NOMO-1 treated with DMSO at 0.1 percent for 48 hours (cell line): ENCODE data around the gene ADAM17.
A peak's percentile ranks its signal among the peaks of the same experiment; 100 is the strongest.

Experiments used
- DNase-seq: peaks from one replicate; lab custom pipeline; 2025; ENCODE audit not compliant: unreplicated experiment; lab: John Stamatoyannopoulos, UW

Gene ADAM17

GRCh38 chr2:9570182-9571060 lies 14.8 kb upstream of the ADAM17 start:
- no peak for DNase-seq

DNA sequence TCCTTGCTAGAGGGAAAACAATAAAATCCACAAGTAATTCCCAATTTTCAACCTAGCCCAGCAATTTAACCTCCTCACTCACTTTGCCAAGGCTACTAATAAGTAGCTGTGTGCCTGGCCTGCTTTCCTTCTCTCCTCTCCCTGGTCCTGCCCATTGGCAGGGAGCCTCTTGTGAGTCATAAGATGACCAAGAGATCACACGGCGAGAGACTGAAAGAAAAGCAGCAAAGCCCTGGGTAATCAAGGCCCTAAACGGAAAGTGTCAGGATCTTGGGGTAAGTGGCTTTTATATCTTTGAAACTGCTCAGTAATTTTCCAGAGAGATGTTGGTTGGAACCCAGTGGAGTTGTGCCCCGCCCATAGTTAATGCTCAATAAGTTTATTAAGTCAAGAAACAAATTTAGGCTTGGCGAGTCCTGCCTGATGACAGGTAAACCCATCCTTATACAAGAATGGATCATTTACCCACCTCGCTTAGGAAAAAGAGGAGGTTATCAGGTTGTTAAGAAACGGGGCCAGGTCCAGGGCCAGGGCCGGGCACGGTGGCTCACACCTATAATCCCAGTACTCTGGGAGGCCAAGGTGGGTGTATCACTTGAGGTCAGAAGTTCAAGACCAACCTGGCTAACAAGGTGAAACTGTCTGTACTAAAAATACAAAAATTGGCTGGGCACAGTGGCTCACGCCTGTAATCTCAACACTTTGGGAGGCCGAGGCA lies 10.0 kb upstream of the ADAM17 start:
- DNase-seq: no peak

DNA sequence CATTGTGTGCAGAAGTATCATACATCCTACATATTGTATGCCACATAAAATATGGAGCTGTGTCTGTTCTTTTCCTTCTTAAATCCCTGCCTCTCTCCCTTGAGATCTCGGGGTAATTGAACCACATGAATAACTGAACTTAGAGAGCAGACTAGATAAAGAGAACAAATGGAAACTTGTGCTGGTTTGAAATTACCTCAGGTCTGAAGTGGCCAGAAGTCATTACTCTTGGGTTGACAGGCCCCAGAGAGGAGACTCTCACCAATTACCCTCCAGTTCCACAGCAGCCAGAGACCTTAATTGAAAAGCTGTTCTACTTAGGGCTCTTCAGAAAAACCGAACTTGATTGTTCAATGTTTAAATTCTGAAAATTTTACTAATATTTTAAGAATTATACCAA lies 5.0 kb upstream of the ADAM17 start:
- no peak for DNase-seq

DNA sequence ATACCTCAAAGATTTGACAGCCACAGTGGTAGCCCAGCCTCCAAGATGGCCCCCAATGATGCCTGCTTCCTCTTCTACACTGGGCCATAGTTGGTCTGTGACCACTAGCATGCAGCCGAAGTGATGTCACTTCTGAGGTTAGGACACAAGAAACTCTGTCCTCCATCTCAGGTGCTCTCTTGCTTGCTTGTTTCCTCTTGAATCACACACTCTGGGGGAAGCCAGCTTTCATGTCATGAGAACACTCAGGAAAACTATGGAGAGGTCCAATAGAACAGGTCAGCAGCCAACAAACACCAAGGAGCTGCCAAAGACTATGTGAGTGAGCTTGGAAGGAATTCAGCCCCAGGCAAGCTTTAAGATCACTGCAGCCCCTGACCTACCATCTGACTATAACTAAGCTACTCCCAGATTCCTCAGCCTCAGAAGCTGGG lies 3.3 kb upstream of the ADAM17 start:
- no peak for DNase-seq

DNA sequence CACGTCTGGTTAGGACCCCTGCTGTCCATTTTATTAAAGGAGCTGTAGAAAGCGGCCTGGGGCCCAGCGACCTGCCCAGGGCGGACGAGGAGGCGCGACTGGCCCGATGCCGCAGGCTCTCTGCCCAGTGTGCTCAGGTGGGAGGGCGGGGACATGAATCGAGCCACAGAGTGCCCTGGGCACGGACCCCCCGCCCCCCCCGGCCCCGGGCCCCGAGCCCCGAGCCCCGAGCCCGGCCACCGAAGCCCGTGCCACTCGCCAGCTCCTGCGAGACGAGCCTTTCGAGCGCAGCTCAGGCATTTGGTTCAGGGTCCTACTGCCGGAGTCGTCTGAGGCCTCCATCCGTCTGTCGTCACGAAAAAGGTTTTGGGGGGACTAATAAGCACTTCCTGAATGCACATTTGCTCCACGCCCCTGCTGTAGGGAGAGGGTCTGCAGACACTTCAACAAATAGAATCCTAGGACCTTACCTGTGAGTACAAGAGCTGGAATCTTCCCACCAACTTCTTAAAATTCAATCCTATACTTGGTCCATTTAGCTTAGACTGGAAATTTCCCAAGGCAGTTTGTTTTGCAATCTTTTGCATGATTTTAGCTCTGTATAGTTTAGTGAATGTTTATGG lies 602 bp upstream of the ADAM17 start:
- DNase-seq: peak; percentile 45

DNA sequence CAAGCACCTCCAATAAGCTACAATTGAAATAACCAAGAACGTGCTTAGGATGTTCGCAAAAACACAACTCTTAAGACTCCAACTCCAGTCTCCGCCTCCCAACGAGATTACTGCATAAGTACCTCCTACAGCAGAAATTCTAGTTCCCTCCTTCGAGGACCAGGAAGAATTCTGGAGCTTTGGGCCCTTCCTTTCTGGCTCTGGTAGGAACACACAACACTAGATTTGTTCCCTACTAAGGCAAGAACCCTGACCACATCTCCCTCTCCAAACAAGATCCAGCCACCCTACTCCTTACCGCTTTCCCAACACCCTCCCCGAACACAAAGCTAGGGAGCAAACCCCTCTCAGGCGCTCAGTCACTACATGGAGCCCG lies 721 bp downstream of the ADAM17 start:
- peak; percentile 49 for DNase-seq

DNA sequence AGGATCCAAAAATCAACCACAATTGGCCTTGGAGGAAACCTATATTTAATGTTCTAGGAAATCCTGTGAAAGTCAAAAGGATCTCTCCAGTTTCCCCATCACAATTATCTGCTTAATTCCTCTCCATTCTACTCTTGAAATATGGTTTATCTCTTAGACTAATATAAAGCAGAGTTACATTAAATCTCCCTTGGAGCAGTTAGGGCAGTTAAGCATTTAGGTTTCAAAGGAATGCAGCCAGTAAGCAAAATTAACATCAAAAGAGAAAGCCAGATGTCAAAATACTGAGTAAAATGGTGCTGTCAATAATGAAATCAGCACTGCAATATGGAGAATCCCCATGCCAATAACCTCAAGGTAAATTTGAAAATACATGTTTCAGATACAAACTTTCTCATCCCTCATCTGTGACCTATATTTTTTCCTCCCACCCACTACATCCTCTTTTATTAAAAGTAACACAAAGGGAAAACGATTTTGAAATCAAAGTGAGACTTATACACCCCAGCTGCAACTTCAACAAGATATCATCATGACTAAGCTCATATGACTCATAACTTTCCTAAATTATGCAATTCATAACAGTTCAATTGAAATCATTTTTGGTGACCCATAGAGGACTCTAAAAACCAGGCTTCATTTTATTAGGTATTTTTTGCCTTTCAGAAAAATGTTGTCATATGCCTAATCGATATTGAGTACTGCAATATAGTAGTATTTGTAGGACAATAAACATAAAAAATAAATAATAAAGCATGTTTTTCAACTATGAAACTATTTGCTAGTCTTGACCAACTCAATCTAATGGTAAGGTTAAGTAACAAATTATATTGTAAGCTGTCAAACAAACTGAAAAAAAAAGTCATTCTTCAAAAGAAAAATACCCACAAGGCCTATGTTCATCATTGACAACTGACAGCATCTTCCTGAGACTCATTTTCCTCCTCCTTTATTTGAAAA lies 3.1 kb downstream of the ADAM17 start:
- DNase-seq: peak; percentile 89

GRCh38 chr2:9550859-9551391 lies 4.7 kb downstream of the ADAM17 start:
- peak; percentile 42 for DNase-seq

- DNase-seq: no peak
These were observed 6.2 kb downstream of the ADAM17 start for GRCh38 chr2:9549420-9549819.

DNA sequence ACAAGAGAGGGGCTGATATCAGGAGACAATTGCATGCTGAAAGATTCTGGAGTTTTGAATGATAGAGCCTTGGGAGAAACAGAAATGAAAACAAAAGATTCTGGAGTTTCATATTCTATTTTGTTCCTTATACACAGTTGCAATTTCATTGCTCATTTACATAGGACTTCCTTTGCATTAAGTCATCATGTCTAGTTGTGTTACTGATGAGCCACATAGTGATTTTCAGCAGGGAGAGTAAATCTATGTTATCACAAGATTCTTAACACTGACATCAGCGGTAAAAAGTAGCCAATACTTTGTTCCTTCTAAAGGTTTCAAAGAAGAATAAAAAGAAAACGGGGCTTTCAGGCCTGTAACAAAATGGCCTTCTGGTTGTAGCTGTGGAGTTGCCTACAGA lies 7.1 kb downstream of the ADAM17 start:
- DNase-seq: peak; percentile 46

GRCh38 chr2:9547262-9547991 lies 8.2 kb downstream of the ADAM17 start:
- DNase-seq: no peak

GRCh38 chr2:9545502-9545901 lies 10.1 kb downstream of the ADAM17 start:
- DNase-seq: no peak

DNA sequence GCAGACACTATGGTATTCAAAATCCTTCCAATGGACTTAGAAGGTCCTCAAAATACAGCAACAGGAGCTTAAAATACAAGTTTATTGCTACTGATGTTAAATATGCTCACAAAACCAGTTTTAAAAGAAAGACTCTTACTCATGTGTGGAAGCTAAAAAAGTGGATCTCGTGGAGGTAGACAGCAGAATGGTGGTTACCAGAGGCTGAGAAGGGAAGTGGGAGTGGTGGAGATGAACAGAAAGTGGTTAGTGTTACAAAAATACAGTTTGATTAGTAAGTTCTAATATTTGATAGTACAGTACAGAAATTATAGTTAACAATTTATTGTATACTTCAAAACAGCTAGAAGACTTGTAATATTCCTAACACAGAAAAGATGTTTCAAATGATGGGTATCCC lies 12.1 kb downstream of the ADAM17 start:
- DNase-seq: peak; percentile 57

DNA sequence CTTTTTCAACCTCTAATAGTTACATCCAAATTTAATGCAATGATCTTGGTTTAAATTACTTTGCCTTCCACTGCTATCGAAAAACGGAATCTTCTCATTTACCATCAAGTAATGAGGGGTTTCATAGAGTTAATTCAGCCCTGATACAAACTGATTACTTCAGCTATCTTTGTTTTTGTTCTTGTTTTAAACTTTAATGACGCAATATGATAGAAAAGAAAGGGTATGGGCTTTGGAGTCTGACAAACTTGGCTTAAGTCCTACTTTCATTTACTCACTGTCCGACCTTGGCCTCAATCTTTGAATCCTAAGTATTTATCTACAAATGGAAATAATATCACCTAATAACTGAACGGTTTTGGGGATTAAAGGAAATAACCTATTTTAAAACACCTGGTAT lies 16.1 kb downstream of the ADAM17 start:
- peak; percentile 55 for DNase-seq

- peak; percentile 96 for DNase-seq
These were observed 17.6 kb downstream of the ADAM17 start for GRCh38 chr2:9538000-9538507.

DNA sequence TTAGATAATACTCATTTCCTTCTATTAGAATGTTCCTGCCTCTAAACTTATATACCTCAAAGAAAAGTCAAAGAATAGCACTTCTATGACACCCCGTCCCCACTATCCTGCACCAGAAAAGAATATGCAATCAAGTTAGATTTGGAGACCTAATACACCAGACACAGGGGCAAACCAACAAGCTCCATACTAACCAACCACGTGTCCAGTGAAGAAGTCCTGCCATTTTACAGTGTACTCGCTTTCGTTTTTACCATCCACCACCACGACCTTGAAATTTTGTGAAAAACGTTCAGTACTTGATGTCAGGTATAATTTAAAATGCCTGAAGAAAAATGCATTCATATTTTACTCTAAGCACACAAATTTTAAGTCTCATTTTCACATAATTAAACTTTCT lies 19.1 kb downstream of the ADAM17 start:
- no peak for DNase-seq

DNA sequence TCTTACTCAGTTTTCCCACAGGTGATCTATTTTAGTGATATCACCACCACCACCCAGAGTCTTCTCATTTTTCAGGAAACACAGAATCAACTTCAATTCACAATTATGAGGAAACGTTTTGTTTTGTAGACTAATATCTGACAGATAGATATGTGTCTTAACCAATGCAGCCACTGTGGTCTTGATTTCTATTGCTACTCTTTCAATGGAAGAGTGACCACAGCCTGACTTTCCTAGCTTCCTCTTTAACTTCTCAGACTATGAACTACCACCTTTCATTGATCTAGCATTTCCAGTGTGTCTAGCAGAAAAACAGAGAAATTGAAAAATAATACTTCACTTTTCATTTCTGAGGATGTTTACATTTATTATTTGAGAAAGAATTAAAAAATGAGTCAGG lies 20.5 kb downstream of the ADAM17 start:
- DNase-seq: peak; percentile 43

- DNase-seq: no peak
These were observed 22.0 kb downstream of the ADAM17 start for GRCh38 chr2:9533663-9534062.

DNA sequence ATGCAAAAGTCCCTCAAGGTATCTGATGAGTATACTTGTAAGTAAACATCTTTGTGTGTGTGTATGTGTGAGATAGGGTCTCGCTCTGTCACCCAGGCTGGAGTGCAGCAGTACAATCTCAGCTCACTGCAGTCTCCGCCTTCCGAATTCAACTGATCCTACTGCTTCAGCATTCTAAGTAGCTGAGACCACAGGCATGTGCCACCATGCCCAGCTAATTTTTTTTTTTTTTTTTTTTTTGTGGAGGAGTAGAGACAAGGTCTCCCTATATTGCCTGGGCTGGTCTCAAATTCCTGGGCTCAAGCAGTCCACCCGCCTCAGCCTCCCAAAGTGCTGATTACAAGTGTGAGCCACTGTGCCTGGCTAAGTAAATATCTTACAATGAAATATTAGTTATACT lies 23.2 kb downstream of the ADAM17 start:
- DNase-seq: no peak
